Measurements from ENCODE around the gene TSR3. TPM values are rescaled to one million over a fixed set of nuclear protein-coding genes. Genes with fewer than 3 reads are reported as not detected.

Gene TSR3
- total RNA-seq, 1 donor from 2014 or later: 97.2 TPM

- no peak for DNase-seq
Observed at GRCh38 chr16:1306334-1306733, 45.3 kb downstream of the TSR3 start.

GRCh38 chr16:1305823-1306222 is 45.9 kb downstream of the TSR3 start:
- DNase-seq: no peak

GRCh38 chr16:1301562-1301961 is 50.1 kb downstream of the TSR3 start:
- no peak for DNase-seq

GRCh38 chr16:1300664-1301476 is 50.8 kb downstream of the TSR3 start:
- peak; percentile 76 for DNase-seq

- no peak for DNase-seq
Observed at GRCh38 chr16:1299868-1300203, 51.8 kb downstream of the TSR3 start.

Other genes starting within 250 kb of the TSR3 start
- gene CACNA1H, start 198.8 kb downstream of the TSR3 start, total RNA-seq: 0.05 and 0.17 TPM in 2 replicates
- gene TPSG1, start 126.6 kb downstream of the TSR3 start, total RNA-seq: not detected in 2 replicates
- not detected in 2 replicates for gene TPSB2, start 121.7 kb downstream of the TSR3 start, total RNA-seq
- gene TPSAB1, start 111.2 kb downstream of the TSR3 start, total RNA-seq: not detected in 2 replicates
- gene TPSD1, start 95.8 kb downstream of the TSR3 start, total RNA-seq: not detected in 2 replicates
- gene UBE2I, start 42.2 kb downstream of the TSR3 start, total RNA-seq: 58.7 and 77.9 TPM in 2 replicates
- 1.3 and 1.4 TPM in 2 replicates for gene BAIAP3, start 18.2 kb downstream of the TSR3 start, total RNA-seq
- 40.3 and 49.9 TPM in 2 replicates for gene GNPTG, start 53 bp upstream of the TSR3 start, total RNA-seq
- 8.2 and 14.5 TPM in 2 replicates for gene UNKL, start 62.8 kb upstream of the TSR3 start, total RNA-seq
- 13.7 and 19.7 TPM in 2 replicates for gene UQCC4, start 68.9 kb upstream of the TSR3 start, total RNA-seq
- not detected in 2 replicates for gene PERCC1, start 79.2 kb upstream of the TSR3 start, total RNA-seq
- 0.09 and 0.34 TPM in 2 replicates for gene CCDC154, start 92.7 kb upstream of the TSR3 start, total RNA-seq
- 69.9 and 96.7 TPM in 2 replicates for gene CLCN7, start 123.2 kb upstream of the TSR3 start, total RNA-seq
- 0.09 TPM in 1 of 2 replicates, not detected in the other for gene PTX4, start 137.1 kb upstream of the TSR3 start, total RNA-seq
- 19.7 and 21.3 TPM in 2 replicates for gene TELO2, start 141.5 kb upstream of the TSR3 start, total RNA-seq
- gene TMEM204, start 181.8 kb upstream of the TSR3 start, total RNA-seq: 97.4 and 107 TPM in 2 replicates

All from dermis blood vessel endothelial cell (primary cell).